Measurements from ENCODE around the gene GOLGA8H.
"Not testable (repeated sequence)": the region's sequence is repeated elsewhere in the genome, so short reads cannot be mapped to it uniquely, and the experiment has no call there.

GOLGA8H gene

GRCh38 chr15:30603796-30604195, at the start of gene GOLGA8H:
Gene GOLGA8H (plus strand): TSS chr15:30604028. CDS start chr15:30604126, 98 bp downstream.
- DNase-seq = not testable (repeated sequence)

GRCh38 chr15:30566949-30567348, 36.9 kb upstream of the GOLGA8H start:
- not testable (repeated sequence) for DNase-seq

GRCh38 chr15:30573012-30573491, 30.8 kb upstream of the GOLGA8H start:
- not testable (repeated sequence) for DNase-seq

- DNase-seq = not testable (repeated sequence)
These were observed 24.3 kb upstream of the GOLGA8H start for GRCh38 chr15:30579394-30579970.

GRCh38 chr15:30580716-30581115, 23.1 kb upstream of the GOLGA8H start:
- DNase-seq = not testable (repeated sequence)

- DNase-seq = not testable (repeated sequence)
These were observed 4.9 kb upstream of the GOLGA8H start for GRCh38 chr15:30598953-30599352.

GRCh38 chr15:30612271-30612670, 8.4 kb downstream of the GOLGA8H start:
- not testable (repeated sequence) for DNase-seq

- not testable (repeated sequence) for DNase-seq
These were observed 17.5 kb downstream of the GOLGA8H start for GRCh38 chr15:30621342-30621741.

GRCh38 chr15:30625436-30626193, 21.8 kb downstream of the GOLGA8H start, which contains the start of gene ARHGAP11B:
Gene ARHGAP11B (plus strand): TSS chr15:30626128.
- not testable (repeated sequence) for DNase-seq

GRCh38 chr15:30626194-30626565, 22.4 kb downstream of the GOLGA8H start:
- not testable (repeated sequence) for DNase-seq

GRCh38 chr15:30626632-30627031, 22.8 kb downstream of the GOLGA8H start:
- DNase-seq = not testable (repeated sequence)

- no peak for DNase-seq
These were observed 46.4 kb downstream of the GOLGA8H start for GRCh38 chr15:30650012-30650929.

- DNase-seq = not testable (repeated sequence)
These were observed 57.3 kb downstream of the GOLGA8H start for GRCh38 chr15:30661154-30661553.
